Suppressor macrophage treated with lipopolysaccharide for 1 hour (primary cell): ENCODE data around the gene DENND2A.
"Not testable (repeated sequence)": the region's sequence is repeated elsewhere in the genome, so short reads cannot be mapped to it uniquely, and the experiment has no call there.

ENCODE experiments used
- DNase-seq, 3 donors: peaks; one replicate each; pipeline ENCODE4 v3.0.0-alpha.2; 2020 to 2022

Gene DENND2A

GRCh38 chr7:140586516-140586915, 54.1 kb downstream of the DENND2A start:
- DNase-seq, result no peak

- DNase-seq, result no peak
Measured at GRCh38 chr7:140585333-140585732, 55.3 kb downstream of the DENND2A start.

GRCh38 chr7:140584195-140584851, 56.3 kb downstream of the DENND2A start:
- no peak for DNase-seq

DNA sequence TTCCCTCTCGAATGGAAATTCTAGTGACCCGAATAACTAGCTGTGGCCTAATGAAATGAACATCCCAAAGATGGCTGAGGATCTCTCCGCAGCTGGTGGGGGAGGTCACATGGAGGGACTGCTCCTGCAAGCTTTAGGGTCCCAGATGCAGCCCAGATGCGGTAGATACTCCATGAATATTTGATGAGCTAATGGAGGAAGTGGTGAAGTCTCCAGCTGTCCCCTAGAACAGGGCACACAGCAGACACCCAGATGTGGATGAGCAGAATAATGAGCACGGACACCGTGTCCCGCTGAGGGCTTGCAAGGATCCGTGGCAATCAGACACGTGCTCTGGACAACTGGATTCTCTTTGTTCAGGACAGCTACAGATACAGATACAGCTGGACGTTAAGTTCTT, 59.2 kb downstream of the DENND2A start:
- DNase-seq, result no peak

GRCh38 chr7:140577651-140578050, 63.0 kb downstream of the DENND2A start:
- DNase-seq, result no peak

- no peak for DNase-seq
Measured at GRCh38 chr7:140576589-140576988, 64.0 kb downstream of the DENND2A start.

- no peak for DNase-seq
Measured at GRCh38 chr7:140571538-140572122, 69.0 kb downstream of the DENND2A start.

- no peak for DNase-seq
Measured at GRCh38 chr7:140570120-140570519, 70.5 kb downstream of the DENND2A start.

DNA sequence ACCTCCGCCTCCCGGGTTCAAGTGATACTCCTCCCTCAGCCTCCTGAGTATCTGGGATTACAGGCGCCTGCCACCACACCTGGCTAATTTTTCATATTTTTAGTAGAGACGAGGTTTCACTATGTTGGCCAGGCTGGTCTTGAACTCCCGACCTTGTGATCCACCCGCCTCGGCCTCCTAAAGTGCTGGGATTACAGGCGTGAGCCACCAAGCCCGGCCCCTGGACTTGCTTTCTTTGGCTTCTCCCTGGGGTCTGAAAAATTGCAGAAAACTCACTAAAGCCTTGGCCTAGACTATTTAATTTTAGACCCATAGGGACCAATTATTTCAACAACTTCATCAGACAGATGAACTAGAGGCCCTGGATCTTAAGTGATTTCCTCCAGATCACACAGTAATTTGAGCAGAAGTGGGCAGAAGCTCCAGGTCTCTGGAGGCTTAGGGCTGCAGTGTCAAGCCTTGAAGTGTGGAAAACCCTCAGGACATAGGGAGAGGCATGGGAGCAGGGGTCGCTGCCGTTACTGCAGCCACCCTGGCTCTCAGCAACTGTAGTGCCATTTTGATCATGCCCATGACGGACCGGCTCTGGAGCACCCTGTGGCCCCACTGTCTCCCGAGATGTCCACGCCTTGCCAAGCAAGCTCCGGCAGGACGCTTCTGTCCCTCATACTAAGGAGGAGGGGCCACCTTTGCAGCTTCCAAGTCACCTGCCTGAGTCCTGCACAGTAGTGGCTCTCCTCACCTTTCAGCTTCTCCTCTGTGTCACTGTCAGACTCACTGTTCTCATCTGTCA, 72.4 kb downstream of the DENND2A start:
- no peak for DNase-seq

DNA sequence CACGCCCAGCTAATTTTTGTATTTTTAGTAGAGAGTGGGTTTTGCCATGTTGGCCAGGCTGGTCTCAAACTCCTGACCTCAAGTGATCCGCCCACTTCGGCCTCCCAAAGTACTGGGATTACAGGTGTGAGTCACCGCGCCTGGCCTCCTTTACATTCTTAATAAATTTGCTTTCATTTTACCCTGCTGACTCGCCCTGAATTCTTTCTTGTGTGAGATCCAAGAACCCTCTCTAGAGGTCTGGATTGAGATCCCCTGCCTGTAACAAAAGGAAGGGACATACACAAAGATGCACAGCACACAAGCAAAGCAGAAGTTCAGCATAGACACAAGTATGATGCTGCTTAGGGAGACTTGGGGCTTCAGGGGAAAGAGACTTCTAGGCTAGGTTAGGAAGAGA, 74.4 kb downstream of the DENND2A start:
- not testable (repeated sequence) for DNase-seq

DNA sequence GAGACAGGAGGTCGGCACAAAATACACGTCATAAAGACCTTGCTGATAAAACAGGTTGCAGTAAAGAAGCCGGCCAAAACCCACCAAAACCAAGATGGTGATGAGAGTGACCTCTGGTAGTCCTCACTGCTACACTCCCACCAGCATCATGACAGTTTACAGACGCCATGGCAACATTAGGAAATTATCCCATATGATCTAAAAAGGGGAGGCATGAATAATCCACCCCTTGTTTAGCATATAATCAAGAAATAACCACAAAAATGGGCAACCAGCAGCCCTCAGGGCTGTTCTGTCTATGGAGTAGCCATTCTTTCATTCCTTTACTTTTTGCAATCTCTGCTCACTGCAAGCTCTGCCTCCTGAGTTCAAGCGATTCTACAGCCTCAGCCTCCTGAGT, 74.9 kb downstream of the DENND2A start:
- DNase-seq, result not testable (repeated sequence)

DNA sequence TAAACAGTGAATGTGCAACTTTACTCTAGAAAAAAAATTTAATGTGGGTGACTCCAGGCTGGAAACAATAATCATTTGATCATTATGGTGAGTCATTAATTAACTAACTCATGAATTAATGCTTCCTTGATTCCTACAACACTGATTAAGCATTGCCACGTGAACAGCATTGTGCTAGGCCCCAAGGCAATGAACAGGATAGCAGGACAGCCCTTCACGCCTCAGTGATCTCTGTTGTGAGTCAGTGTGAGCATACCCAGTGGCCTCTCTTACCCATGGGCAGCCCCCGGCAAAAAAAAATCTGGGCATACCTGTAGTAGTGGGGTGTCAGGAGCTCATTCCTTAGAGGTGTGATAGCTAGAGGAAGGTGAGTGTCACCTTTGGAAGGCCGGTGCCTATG, 76.0 kb downstream of the DENND2A start:
- DNase-seq, result no peak

DNA sequence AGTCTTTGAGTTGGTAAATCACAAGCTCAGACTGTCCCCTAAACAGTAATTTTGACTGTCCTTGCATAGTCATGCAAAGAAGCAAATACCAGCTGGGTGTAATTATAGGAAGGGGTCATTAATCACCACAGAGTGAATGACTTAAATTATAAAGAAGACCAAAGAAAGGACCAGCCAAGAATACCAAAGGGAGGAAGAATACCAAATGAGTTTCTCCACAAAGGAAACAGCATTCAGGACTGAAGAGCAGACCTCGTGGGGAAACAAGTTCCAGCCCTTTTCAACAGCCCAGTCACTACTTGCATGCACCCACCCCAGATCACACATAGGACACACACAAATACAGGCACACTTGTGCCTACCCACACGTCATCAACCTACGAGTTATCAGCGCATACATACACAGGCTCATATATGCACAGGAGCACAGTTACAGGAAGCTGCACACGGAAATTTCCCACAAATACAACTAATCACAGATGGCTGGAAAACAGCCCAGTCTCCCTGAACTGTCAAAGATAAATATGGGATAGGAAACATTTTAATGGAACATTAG, 77.6 kb downstream of the DENND2A start:
- DNase-seq, result no peak

DNA sequence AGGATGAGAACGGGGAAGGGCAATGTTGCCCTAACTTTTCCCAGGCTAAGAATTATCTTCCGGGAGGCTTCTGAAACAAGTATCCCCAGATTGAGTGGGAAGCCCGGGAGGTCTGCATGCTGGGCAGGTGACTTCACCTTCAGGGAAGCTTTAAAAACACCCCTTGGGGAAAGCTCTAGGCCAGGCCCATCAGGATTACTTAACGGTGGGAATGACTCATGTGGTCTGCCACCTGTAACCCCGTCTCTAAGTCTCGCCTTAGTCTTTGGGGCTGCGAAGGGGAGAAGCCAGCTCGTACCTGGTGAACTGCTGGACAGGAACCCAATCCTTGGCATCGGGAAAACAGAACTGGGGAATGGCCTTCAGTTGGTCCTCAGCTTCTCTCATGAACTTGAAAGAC, 81.2 kb downstream of the DENND2A start:
- no peak for DNase-seq

DNA sequence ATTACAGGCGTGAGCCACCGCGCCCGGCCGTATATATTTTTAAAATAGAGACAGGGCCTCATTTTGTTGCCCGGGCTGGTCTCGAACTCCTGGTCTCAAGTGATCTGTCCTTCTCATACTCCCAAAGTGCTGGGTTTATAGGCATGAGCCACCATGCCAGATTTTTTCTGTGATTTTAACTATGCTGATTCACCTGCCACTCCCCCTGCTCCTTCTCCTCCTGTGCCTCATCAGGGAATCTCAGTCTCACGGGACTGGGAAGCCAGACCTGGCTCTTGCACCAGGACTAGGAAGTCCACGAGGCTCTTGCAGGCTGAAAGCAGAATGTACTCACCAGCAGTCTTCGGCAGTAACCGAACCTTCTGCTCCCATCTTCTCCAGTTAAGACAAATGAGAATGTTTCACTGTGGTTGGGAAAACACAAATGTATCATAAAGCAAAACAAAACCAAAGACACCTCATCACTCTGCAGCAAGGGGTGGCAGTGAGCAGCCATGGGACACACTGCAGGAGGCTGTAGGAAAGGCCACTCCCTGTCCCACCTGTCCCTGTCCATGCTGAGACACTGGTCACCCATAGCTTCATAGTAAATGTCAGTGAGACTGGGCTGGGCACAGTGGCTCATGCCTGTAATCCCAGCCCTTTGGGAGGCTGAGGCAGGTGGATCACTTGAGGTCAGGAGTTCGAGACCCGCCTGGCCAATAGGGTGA, 82.6 kb downstream of the DENND2A start:
- no peak for DNase-seq

DNA sequence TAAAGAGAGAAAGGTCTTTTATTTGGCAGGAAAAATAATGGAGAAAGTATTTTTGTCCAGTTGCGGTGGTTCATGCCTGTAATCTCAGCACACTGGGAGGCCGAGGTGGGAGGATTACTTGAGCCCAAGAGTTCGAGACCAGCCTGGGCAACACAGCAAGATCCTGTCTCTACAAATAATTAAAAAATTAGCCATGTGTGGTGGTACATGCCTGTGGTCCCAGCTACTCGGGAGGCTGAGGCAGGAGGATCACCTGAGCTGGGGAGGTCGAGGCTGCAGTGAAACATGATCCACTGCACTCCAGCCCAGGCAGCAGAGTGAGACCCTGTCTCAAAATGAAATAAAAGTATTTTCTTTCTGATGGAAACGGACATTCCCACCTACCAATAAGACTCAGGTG, 83.5 kb downstream of the DENND2A start:
- DNase-seq, result no peak

- DNase-seq, result not testable (repeated sequence)
Measured at GRCh38 chr7:140553236-140553635, 87.4 kb downstream of the DENND2A start.

GRCh38 chr7:140552240-140552679, 88.4 kb downstream of the DENND2A start:
- DNase-seq, result no peak

GRCh38 chr7:140551355-140552239, 89.0 kb downstream of the DENND2A start:
- no peak for DNase-seq

GRCh38 chr7:140546947-140547346, 93.7 kb downstream of the DENND2A start:
- no peak for DNase-seq

GRCh38 chr7:140544388-140544826, 96.2 kb downstream of the DENND2A start:
- DNase-seq, result no peak

GRCh38 chr7:140542228-140542603, 98.4 kb downstream of the DENND2A start:
- DNase-seq, result no peak
